GM18520 (cell line): ENCODE results near the gene NTF4.

Source experiments
- ATAC-seq: cut with Tn5 transposase; IDR thresholded peaks from one replicate; pipeline ENCODE4 v1.9.1; 2021; ENCODE audit not compliant: unreplicated experiment

NTF4 gene

GRCh38 chr19:49064768-49065611 is at the start of gene NTF4:
NTF4 (minus strand) TSS chr19:49064818; CDS start chr19:49061997, 2,821 bp downstream.
- ATAC-seq: no peak

- ATAC-seq: peak; percentile 40
Measured at GRCh38 chr19:49113762-49114629, 49.4 kb upstream of the NTF4 start, which contains the start of gene LIN7B. LIN7B (plus strand) TSS chr19:49114370; CDS start chr19:49114405, 35 bp downstream.

GRCh38 chr19:49111218-49111998 is 46.8 kb upstream of the NTF4 start:
- no peak for ATAC-seq

- ATAC-seq: no peak
Measured at GRCh38 chr19:49110567-49110966, 45.9 kb upstream of the NTF4 start.

- no peak for ATAC-seq
Measured at GRCh38 chr19:49109569-49110233, 45.1 kb upstream of the NTF4 start.

- ATAC-seq: no peak
Measured at GRCh38 chr19:49109051-49109450, 44.4 kb upstream of the NTF4 start.

GRCh38 chr19:49107625-49108459 is 43.2 kb upstream of the NTF4 start:
- ATAC-seq: no peak

GRCh38 chr19:49106648-49107135 is 42.1 kb upstream of the NTF4 start:
- no peak for ATAC-seq

GRCh38 chr19:49104229-49104864 is 39.7 kb upstream of the NTF4 start:
- no peak for ATAC-seq

- ATAC-seq: no peak
Measured at GRCh38 chr19:49103331-49104085, 38.9 kb upstream of the NTF4 start.

- ATAC-seq: no peak
Measured at GRCh38 chr19:49102303-49102702, 37.7 kb upstream of the NTF4 start.

- ATAC-seq: no peak
Measured at GRCh38 chr19:49101160-49101559, 36.5 kb upstream of the NTF4 start.

GRCh38 chr19:49098795-49099194 is 34.2 kb upstream of the NTF4 start:
- ATAC-seq: no peak

GRCh38 chr19:49097453-49098288 is 33.1 kb upstream of the NTF4 start:
- no peak for ATAC-seq

- ATAC-seq: no peak
Measured at GRCh38 chr19:49094505-49095482, 30.2 kb upstream of the NTF4 start.

GRCh38 chr19:49092686-49093085 is 28.1 kb upstream of the NTF4 start:
- no peak for ATAC-seq
